Stimulated activated CD8-positive, alpha-beta memory T cell treated with anti-CD3 and anti-CD28 coated beads, Interleukin-2, amount 100 ng/mL, for 48 hours (primary cell): ENCODE measurements around the gene NCLN.
"Not testable (repeated sequence)": the region's sequence is repeated elsewhere in the genome, so short reads cannot be mapped to it uniquely, and the experiment has no call there.

ENCODE experiments used
- DNase-seq, 2 donors: peaks; one replicate each; pipeline ENCODE4 v3.0.0-alpha.2; 2020; ENCODE audit warnings: low read depth in 2 of 2

The NCLN gene

DNA sequence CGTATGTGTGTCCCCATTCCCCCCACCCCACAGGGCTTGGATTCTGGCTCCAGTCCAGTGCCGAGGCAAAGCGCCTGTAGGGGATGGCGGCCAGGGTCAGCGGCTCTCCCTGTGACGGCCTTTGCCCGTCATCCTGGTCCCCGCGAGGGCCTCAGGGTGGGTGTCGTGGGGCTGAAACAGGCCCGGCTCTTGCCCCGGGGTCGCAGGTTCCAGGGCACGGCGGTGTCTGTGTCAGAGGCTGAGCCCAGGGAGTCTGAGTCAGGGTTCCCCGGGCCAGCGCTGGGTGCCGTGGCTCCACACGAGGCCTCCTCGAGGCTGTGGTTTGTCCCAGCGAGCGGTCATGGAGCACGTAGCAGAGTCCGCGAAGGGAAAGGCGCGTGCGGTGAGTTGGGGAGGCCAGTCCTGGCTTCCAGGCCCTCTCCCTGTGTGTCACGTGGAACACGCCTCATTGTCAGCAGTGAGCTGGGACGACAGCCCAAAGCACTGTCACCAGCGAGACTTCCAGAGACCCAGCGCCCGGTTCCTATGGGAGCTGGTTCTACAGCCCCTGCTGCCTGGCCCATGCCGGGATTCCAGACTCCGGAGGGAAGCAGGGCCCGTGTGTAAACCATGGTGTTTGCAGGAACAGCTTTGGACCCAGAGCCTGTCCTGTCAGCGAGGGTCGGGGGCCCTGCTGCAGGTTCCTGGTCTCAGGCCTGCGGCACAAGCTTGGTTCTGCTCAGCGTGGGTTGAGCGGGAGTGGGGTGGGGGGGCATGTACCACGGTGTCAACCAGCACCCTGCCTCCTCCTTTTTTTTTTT is 13.4 kb downstream of the NCLN start:
- no peak for DNase-seq

DNA sequence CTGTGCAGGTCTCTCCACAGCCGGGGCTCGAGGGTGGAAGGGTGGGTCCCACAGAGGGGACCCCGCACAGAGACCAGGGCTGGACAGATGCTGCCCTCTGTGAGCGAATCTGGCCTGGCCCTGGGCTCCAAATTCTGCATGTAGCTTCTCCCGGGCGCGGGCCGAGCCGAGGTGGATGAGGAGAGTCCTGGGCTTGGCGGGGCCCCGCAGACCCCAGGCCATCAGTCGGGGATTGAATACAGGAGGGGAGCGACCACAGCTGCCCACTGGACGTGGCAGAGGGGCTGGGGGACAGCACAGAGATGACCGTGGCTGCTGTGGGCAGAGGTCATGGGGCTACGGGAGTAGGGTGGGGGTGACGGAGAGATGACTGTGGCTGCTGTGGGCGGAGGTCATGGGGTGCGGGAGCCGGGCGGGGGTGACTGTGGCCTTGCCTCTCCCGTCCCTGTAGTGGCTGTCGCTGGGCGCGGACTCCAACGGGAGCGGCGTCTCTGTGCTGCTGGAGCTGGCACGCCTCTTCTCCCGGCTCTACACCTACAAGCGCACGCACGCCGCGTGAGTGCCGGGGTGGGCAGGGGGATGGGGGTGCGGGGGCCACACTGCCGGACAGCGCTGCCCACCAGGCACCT is 15.5 kb downstream of the NCLN start:
- no peak for DNase-seq

DNA sequence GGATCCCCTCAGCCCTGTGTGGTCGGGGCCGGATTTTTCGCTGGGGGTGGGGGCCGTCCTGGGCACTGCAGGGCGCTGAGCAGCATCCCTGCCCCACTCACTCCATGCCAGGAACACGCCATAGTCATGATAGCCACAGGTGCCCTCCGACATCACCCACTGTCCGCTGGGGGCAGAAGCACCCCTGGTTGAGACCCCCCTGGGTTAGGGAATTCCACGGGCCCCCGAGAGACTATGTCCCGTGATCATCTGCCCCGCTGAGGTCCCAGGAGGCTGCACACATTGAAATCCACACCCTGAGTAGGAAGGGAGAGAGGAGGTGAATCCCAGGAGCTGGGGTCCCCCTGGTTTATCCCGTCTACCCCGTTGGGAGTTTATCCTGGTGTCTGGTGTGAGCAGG is 16.2 kb downstream of the NCLN start:
- DNase-seq: no peak

DNA sequence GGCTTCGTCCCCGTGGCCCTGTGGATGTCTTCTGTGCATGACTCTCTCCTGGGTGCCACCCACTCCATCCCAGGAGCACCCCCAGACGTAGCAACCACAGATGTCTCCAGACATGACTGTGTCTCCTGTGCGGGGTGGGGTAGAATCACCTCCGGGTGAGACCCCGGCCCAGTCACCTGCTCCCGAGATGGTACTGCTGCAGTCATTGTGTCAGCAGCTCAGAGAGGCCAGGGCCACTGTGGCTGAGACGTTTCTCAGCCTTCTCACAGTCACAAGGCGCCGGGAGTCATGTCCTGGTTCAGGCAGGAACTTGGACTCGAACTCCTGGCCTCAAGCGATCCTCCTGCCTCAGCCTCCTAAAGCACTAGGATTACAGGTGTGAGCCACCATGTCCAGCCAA is 16.6 kb downstream of the NCLN start:
- DNase-seq: no peak

GRCh38 chr19:3202895-3203294 is 17.2 kb downstream of the NCLN start:
- DNase-seq: not testable (repeated sequence)

DNA sequence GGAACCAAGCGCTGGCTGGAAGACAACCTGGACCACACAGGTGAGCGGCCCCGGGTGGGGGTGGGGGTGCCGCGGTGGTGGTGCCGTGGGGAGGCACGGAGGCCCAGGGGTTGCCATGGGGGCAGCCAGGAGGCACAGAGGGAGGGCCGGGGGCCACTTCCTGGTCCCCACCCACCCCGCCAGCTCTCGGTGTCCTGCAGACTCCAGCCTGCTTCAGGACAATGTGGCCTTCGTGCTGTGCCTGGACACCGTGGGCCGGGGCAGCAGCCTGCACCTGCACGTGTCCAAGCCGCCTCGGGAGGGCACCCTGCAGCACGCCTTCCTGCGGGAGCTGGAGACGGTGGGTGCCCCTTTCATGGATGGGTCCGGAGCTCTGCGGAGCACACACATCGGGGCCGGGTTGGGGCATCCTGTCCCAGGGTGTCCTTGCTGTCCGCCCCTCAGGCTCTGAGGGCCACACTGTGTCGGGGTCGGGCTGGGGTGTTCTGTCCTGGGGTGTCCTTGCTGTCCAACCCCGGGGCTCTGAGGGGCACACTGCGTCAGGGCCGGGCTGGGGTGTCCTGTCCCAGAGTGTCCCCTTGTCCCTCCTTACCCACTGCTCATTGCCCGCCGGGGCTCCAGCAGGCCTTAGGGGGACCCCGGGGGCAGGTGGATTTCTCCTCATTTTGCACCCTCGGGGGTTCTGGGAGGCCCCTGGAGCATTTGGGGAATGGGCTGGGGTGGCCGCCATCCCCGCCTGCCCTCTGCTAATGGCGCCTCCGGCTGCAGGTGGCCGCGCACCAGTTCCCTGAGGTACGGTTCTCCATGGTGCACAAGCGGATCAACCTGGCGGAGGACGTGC is 18.3 kb downstream of the NCLN start:
- no peak for DNase-seq

- no peak for DNase-seq
These were observed 19.0 kb downstream of the NCLN start for GRCh38 chr19:3204646-3205275.

DNA sequence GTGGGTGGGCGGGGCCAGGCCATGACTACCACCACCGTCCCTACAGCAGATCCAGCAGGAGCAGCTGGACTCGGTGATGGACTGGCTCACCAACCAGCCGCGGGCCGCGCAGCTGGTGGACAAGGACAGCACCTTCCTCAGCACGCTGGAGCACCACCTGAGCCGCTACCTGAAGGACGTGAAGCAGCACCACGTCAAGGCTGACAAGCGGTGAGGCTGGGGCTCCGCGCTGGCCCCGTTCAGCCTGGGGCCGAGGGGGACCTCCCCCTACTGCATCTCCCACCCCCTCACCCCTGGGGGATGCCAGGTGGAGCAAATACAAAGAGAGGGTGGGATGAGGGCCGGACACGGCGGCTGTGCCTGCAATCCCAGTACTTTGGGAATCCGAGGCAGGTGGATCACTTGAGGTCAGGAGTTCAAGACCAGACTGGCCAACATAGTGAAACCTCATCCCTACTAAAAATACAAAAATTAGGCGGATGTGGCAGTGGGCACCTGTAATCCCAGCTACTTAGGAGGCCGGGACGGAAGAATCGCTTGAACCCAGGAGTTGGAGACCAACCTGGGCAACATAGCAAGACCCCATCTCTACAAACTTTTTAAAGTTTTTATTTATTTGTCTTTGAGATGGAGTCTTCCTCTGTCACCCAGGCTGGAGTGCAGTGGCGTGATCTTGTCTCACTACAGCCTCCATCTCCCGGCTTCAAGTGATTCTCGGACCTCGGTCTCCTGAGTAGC is 20.7 kb downstream of the NCLN start:
- no peak for DNase-seq

DNA sequence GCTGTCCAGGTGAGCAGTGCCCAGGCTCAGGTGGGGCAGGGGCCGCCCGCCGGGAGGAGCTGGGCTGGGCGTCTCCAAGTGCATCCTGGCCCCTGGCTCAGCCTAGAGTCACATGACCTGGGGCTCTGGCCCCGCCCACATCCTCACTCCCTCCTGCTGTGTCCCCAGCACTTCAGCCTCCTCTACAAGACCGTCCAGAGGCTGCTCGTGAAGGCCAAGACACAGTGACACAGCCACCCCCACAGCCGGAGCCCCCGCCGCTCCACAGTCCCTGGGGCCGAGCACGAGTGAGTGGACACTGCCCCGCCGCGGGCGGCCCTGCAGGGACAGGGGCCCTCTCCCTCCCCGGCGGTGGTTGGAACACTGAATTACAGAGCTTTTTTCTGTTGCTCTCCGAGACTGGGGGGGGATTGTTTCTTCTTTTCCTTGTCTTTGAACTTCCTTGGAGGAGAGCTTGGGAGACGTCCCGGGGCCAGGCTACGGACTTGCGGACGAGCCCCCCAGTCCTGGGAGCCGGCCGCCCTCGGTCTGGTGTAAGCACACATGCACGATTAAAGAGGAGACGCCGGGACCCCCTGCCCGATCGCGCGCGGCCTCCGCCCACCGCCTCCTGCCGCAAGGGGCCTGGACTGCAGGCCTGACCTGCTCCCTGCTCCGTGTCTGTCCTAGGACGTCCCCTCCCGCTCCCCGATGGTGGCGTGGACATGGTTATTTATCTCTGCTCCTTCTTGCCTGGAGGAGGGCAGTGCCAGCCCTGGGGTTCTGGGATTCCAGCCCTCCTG is 21.9 kb downstream of the NCLN start:
- DNase-seq: no peak

DNA sequence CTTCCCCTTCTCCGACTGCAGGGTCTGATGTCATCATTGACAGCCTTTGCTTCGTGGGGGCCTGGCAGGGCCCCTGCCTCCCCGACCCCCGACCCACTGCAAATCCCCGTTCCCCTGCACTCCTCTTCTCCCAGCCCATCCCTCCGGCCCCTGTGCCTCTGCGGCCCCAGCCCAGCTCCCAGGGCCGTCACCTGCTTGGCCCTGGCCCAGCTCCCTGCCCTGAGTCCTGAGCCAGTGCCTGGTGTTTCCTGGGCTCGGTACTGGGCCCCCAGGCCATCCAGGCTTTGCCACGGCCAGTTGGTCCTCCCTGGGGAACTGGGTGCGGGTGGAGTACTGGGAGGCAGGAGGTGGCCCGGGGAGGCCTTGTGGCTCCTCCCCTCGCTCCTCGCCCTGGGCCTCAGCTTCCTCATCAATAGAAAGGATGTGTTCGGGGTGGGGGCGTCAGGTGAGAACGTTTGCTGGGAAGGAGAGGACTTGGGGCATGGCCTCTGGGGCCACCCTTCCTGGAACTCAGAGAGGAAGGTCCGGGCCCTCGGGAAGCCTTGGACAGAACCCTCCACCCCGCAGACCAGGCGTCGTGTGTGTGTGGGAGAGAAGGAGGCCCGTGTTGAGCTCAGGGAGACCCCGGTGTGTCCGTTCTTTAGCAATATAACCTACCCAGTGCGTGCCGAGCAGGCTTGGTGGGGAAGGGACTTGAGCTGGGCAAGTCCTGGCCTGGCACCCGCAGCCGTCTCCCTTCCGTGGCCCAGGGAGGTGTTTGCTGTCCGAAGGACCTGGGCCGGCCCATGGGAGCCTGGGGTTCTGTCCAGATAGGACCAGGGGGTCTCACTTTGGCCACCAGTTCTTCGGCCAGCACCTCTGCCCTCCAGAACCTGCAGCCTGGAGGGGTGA is 22.8 kb downstream of the NCLN start:
- no peak for DNase-seq

DNA sequence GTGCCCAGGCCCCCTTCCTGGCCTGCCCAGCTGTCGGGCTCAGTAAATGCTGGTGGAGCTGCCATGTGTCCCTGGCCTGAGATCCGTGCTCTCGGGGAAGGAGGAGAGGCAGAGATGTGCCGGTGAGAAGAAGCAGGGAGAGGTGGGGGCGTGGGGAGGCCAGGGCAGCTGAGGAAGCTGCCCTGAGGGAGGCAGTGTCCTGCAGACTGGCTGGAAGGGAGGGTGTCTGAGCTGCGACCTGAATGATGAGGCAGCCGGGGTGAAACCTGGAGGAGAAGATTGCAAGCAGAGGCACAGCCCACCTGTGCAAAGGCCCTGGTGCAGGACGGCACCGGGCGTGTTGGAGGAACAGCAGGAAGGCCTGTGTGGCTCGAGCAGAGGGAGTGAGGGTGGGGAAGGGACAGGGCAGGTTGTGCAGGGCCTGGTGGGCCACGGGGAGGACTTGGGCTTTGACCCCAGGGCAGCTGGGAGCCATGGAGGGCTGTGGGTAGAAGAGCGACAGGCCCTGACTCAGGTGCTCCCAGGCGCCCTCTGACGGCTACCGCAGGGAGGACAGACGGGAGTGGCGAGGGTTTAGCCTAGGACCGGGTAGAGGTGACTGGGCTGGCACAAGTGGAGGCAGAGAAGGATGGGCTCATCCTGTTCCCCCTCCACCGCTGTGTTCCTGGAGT is 24.8 kb downstream of the NCLN start:
- DNase-seq: peak; percentile 51 to 68

DNA sequence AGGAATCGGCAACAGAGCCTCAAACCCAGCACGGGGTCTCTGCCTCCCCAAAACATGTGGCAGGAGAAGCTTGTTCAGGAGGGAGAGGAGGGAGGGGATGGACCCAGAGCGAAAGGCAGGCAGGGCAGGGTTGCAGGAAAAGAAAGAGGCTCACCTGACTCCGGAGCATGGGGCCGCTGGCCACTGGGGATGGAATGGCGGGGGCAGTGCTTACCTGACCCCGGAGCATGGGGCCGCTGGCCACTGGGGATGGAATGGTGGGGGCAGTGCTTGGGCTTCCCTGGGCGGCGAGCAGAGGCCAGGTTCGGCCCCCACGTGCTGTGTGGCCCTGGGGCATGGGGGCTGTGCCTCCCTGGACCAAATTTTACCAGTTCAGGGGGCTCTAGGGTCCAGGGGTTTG is 25.5 kb downstream of the NCLN start:
- DNase-seq: no peak

DNA sequence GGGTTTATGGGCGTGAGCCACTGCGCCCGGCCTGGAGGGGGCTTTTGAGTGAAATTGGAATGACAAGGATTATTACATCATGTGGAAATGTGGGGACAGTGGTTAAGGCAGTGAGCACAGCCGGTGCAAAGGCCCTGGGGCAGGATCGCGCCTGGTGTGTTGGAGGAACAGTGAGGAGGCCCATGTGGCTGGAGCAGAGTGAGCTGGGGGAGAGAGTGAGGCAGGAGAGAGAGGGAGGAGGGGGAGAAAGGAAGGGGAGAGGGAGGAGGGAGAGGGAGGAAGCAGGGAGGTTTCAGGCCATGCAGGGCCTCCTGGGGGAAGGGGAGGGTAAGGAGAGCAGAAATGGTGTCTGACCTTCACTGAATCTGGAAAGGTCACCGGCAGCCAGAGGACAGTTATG is 27.4 kb downstream of the NCLN start:
- DNase-seq: no peak

- DNase-seq: no peak
These were observed 31.1 kb downstream of the NCLN start for GRCh38 chr19:3216874-3217273.

- DNase-seq: no peak
These were observed 34.8 kb downstream of the NCLN start for GRCh38 chr19:3220576-3220975.

DNA sequence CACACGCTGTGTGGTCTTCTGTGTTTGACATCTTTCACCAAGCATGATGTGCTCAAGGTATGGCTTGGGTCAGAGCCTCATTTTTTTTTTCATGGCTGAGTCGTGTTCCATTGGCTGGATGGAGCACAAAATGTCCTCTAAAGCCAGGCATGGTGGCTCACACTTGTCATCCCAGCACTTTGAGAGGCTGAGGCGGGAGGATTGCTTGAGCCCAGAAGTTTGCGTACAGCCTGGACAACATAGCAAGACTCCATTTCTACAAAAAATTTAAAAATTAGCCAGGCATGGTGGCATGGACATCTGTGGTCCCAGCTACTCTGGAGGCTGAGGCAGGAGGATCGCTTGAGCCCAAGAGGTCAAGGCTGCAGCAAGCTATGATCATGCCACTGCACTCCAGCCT is 35.8 kb downstream of the NCLN start:
- not testable (repeated sequence) for DNase-seq

DNA sequence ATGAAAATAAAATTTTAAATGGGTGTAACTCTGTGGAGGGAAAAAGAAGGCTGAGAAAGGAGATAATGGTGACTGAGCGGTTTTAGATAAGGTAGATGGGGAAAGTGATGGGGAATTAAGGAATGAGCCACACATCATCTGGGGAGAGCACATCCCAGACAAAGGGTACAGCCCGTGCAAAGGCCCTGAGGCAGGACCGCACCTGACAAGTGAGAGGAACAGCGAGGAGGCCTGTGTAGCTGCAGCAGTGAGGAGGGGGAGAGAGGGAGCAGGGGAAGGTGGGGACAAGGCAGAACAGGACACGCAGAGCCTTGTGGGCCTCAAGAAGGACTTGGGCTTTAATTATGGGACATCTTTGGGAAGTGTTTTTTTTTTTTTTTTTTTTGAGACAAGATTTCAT is 37.0 kb downstream of the NCLN start:
- DNase-seq: no peak

DNA sequence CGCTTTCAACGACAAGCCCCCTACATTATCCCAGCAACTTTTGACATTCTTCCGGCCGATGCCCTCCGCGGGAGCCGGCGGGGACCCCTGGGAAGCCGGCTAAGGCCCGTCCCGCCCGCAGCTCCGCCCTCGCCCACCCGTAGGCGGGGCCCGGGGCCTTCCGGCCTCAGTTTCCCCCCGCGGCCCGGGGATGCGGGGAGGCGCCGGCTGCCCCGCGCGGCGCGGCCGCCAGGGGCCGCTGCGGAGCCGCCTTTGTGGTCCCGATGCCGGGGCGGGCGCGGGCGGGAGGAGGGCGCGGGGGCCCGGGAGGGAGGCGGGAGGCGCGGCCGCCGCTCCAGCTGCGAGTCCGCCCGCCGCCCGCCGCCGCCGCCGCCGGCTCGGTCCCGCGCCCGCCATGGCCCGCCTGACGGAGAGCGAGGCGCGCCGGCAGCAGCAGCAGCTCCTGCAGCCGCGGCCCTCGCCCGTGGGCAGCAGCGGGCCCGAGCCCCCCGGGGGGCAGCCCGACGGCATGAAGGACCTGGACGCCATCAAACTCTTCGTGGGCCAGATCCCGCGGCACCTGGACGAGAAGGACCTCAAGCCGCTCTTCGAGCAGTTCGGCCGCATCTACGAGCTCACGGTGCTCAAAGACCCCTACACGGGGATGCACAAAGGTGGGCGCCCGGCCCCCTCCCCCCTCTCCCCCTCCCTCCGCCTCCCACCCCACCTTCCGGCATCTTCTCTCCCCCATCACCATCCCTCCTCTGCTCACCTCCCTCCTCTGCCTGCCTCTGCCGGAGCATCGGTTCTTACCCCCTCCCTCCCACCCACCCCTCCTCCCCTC is 38.8 kb downstream of the NCLN start, which contains the start of gene CELF5:
CELF5 (plus strand) TSS at position 316 of the 823 bp plus-strand sequence; CDS start at position 395, 79 bp downstream.
- DNase-seq: peak; percentile 32 to 46
